ENCODE results near the gene ARF3. TPM values are rescaled to one million over a fixed set of nuclear protein-coding genes. Genes with fewer than 3 reads are reported as not detected.

The ARF3 gene
- total and polyA plus RNA-seq, 2 of the 13 experiments (the other 11 are each of a cell fraction or from before 2014, with no cell fraction given): 53.8 to 57.9 TPM

GRCh38 chr12:48980389-48980952 lies 23.2 kb upstream of the ARF3 start (continued):
- TF ChIP-seq, protein P1, sequence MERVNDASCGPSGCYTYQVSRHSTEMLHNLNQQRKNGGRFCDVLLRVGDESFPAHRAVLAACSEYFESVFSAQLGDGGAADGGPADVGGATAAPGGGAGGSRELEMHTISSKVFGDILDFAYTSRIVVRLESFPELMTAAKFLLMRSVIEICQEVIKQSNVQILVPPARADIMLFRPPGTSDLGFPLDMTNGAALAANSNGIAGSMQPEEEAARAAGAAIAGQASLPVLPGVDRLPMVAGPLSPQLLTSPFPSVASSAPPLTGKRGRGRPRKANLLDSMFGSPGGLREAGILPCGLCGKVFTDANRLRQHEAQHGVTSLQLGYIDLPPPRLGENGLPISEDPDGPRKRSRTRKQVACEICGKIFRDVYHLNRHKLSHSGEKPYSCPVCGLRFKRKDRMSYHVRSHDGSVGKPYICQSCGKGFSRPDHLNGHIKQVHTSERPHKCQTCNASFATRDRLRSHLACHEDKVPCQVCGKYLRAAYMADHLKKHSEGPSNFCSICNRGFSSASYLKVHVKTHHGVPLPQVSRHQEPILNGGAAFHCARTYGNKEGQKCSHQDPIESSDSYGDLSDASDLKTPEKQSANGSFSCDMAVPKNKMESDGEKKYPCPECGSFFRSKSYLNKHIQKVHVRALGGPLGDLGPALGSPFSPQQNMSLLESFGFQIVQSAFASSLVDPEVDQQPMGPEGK (CRISPR knock-in tag; IDR thresholded peaks at IDR 0.05): peak; percentile 59
- no peak for TF ChIP-seq ISX (CRISPR knock-in tag; conservative IDR thresholded peaks at IDR 0.05)
- peak; percentile 9; the same call in 1 of the 2 replicates for TF ChIP-seq MED1 (CRISPR knock-in tag; IDR thresholded peaks at IDR 0.05)
- no peak for TF ChIP-seq ZNF75D (CRISPR knock-in tag; IDR thresholded peaks at IDR 0.05; ENCODE audit: borderline replicate concordance)
- TF ChIP-seq GATA4 (IDR thresholded peaks at IDR 0.05; ENCODE audit: borderline replicate concordance, low read depth): no peak
- no peak for TF ChIP-seq PHF8 (CRISPR knock-in tag; IDR thresholded peaks at IDR 0.05)
- no peak for TF ChIP-seq SCMH1 (CRISPR knock-in tag; IDR thresholded peaks at IDR 0.05; ENCODE audit: borderline replicate concordance)
- 0 out of 2 replicates have a peak, but pooled peaks have one; percentile 7 for TF ChIP-seq ZNF367 (CRISPR knock-in tag; IDR thresholded peaks at IDR 0.05; ENCODE audit: borderline replicate concordance)

- FAIRE-seq (no peak), ATAC-seq (no peak; the same call in 2 of the 3 replicates)
- TF ChIP-seq E2F5 (CRISPR knock-in tag; conservative IDR thresholded peaks at IDR 0.05): no peak
- no peak for TF ChIP-seq SRF (IDR thresholded peaks at IDR 0.05; ENCODE audit: low read depth, low read length)
- TF ChIP-seq ZBTB42 (CRISPR knock-in tag; IDR thresholded peaks at IDR 0.05): no peak
- no peak for TF ChIP-seq EEA1 (CRISPR knock-in tag; IDR thresholded peaks at IDR 0.05; ENCODE audit: borderline replicate concordance)
- 0 out of 2 replicates have a peak, but pooled peaks have one; percentile 5 for TF ChIP-seq SALL1 (CRISPR knock-in tag; IDR thresholded peaks at IDR 0.05)
- TF ChIP-seq ZNF510 (CRISPR knock-in tag; IDR thresholded peaks at IDR 0.05; ENCODE audit: low read depth): no peak
- 0 out of 2 replicates have a peak, but pooled peaks have one; percentile 34 for TF ChIP-seq RARA (CRISPR knock-in tag; IDR thresholded peaks at IDR 0.05)
- TF ChIP-seq, protein P2, sequence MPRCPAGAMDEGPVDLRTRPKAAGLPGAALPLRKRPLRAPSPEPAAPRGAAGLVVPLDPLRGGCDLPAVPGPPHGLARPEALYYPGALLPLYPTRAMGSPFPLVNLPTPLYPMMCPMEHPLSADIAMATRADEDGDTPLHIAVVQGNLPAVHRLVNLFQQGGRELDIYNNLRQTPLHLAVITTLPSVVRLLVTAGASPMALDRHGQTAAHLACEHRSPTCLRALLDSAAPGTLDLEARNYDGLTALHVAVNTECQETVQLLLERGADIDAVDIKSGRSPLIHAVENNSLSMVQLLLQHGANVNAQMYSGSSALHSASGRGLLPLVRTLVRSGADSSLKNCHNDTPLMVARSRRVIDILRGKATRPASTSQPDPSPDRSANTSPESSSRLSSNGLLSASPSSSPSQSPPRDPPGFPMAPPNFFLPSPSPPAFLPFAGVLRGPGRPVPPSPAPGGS (CRISPR knock-in tag; IDR thresholded peaks at IDR 0.05): peak; percentile 45; the same call in 1 of the 2 replicates
Observed at GRCh38 chr12:48979602-48980388, 22.5 kb upstream of the ARF3 start.

More at GRCh38 chr12:48979602-48980388, 22.5 kb upstream of the ARF3 start:
- Histone ChIP-seq H3K27ac (ENCODE audit: extremely low read length, insufficient read depth, low read length) (no peak overlapping the region), H3K9ac (ENCODE audit: insufficient read depth, low read depth, low read length) (no peak overlapping the region), H3K9me3 (ENCODE audit: low read length) (no peaks in the 10 kb centered on the region), H3K79me2 (ENCODE audit: insufficient read depth, low read length) (no peaks in the 10 kb centered on the region), H3K27me3 (ENCODE audit: control insufficient read depth in 1 of 2, insufficient read depth in 2 of 2, low read length in 2 of 2) (peaks cover 27 to 75% of the 10 kb centered on the region in 2 experiments), H2AFZ (ENCODE audit: low read length) (no peak overlapping the region), H3K36me3 (replicated peaks in 1 of 2; ENCODE audit: control insufficient read depth in 1 of 2, insufficient read depth in 2 of 2, low read length in 2 of 2) (no peaks in the 10 kb centered on the region), H3K4me1 (ENCODE audit: insufficient read depth, low read length) (peaks cover 44% of the 10 kb centered on the region), H3K4me3 (replicated peaks in 1 of 3; ENCODE audit: insufficient read depth in 1 of 3, low read depth in 2 of 3, low read length in 3 of 3) (peak overlapping the region; percentile 44 to 69 (median 51)), H4K20me1 (ENCODE audit: insufficient read depth, low read length) (no peaks in the 10 kb centered on the region), H3K4me2 (ENCODE audit: low read depth, low read length) (peak overlapping the region; percentile 70)
- intact Hi-C loops (cut with micrococcal nuclease; ENCODE audit: unreplicated experiment) (no loop called here), in situ Hi-C loops (cut with HindIII; ENCODE audit: extremely low pct_ligation_motif_present, low pct_unique_long_range_greater_than_20kb) (no loop called here)
- no peak for DNase-seq (ENCODE audit: low spot score)
- BruUV-seq (replicated peaks): no TSS peak
- CTCF ChIA-PET (ENCODE audit: low intra/inter-chr PET ratio, low total read pairs): interaction anchor here (1.2 kb wide), 2 partner anchors 15 to 16 kb away, joined by 3 to 4 read pairs; no protein-coding TSS in a partner anchor
- POLR2A ChIA-PET: interaction anchor here (1.3 kb wide), 1 partner anchor 18 kb away, joined by 3 read pairs; no protein-coding TSS in a partner anchor
- WGBS (ENCODE audit: low lambda C conversion rate): 16% methylated on average over 31 of the region's 55 CpGs

Data from HepG2 (cell line).